Measurements from ENCODE around the gene MAEA. TPM values are rescaled to one million over a fixed set of nuclear protein-coding genes. Genes with fewer than 3 reads are reported as not detected.

The MAEA gene
- total and polyA plus RNA-seq, 5 donors from 2014 or later = 61.2 to 77.7 (median 66.4) TPM

GRCh38 chr4:1358421-1359143 lies 68.9 kb downstream of the MAEA start:
- no peak for ATAC-seq (ENCODE audit: low read depth in 2 of 2)
- H3K9me3 ChIP-seq (ENCODE audit: control insufficient read depth in 2 of 2, low read length in 2 of 2) = no peaks in the 10 kb centered on the region
- no peak overlapping the region for H3K4me3 ChIP-seq (ENCODE audit: low read depth, low read length)
- Mint-ChIP-seq H3K27me3 (no peaks in the 10 kb centered on the region), H3K27ac (no peak overlapping the region), H3K9me3 (no peaks in the 10 kb centered on the region), H3K36me3 (peaks cover 7% of the 10 kb centered on the region), H3K4me3 (no peak overlapping the region), H3K4me1 (peaks cover 0 to 4% (median 0%) of the 10 kb centered on the region in 4 donors)
- peaks cover 11% of the 10 kb centered on the region for H3K36me3 ChIP-seq (ENCODE audit: control insufficient read depth, insufficient read depth, low read length)
- no peak overlapping the region for H3K27ac ChIP-seq (ENCODE audit: insufficient read depth, low read length, poor library complexity, severe bottlenecking)
- no peaks in the 10 kb centered on the region for H3K4me1 ChIP-seq (ENCODE audit: control insufficient read depth, insufficient read depth, low read length, poor library complexity, severe bottlenecking)
- no peaks in the 10 kb centered on the region for H3K27me3 ChIP-seq (ENCODE audit: control insufficient read depth, insufficient read depth, low read length)
- DNase-seq = no peak

GRCh38 chr4:1359144-1359501 lies 69.4 kb downstream of the MAEA start:
- Mint-ChIP-seq H3K9me3 (no peaks in the 10 kb centered on the region), H3K36me3 (peaks cover 7% of the 10 kb centered on the region), H3K27ac (no peak overlapping the region), H3K27me3 (no peaks in the 10 kb centered on the region), H3K4me3 (no peak overlapping the region), H3K4me1 (peaks cover 0 to 4% (median 0%) of the 10 kb centered on the region in 4 donors)
- H3K27ac ChIP-seq (ENCODE audit: insufficient read depth, low read length, poor library complexity, severe bottlenecking) = no peak overlapping the region
- no peaks in the 10 kb centered on the region for H3K27me3 ChIP-seq (ENCODE audit: control insufficient read depth, insufficient read depth, low read length)
- no peak overlapping the region for H3K4me3 ChIP-seq (ENCODE audit: low read depth, low read length)
- peaks cover 11% of the 10 kb centered on the region for H3K36me3 ChIP-seq (ENCODE audit: control insufficient read depth, insufficient read depth, low read length)
- H3K9me3 ChIP-seq (ENCODE audit: control insufficient read depth in 2 of 2, low read length in 2 of 2) = no peaks in the 10 kb centered on the region
- DNase-seq = no peak
- ATAC-seq (ENCODE audit: low read depth in 2 of 2) = no peak
- no peaks in the 10 kb centered on the region for H3K4me1 ChIP-seq (ENCODE audit: control insufficient read depth, insufficient read depth, low read length, poor library complexity, severe bottlenecking)

GRCh38 chr4:1359976-1360375 lies 70.3 kb downstream of the MAEA start:
- H3K4me1 Mint-ChIP-seq = peaks cover 0 to 4% (median 0%) of the 10 kb centered on the region in 4 donors
- no peak for ATAC-seq (ENCODE audit: low read depth in 2 of 2)
- DNase-seq = no peak
- Histone ChIP-seq H3K9me3 (ENCODE audit: control insufficient read depth in 2 of 2, low read length in 2 of 2) (no peaks in the 10 kb centered on the region), H3K4me3 (ENCODE audit: low read depth, low read length) (no peak overlapping the region), H3K4me1 (ENCODE audit: control insufficient read depth, insufficient read depth, low read length, poor library complexity, severe bottlenecking) (no peaks in the 10 kb centered on the region), H3K27ac (ENCODE audit: insufficient read depth, low read length, poor library complexity, severe bottlenecking) (no peak overlapping the region), H3K27me3 (ENCODE audit: control insufficient read depth, insufficient read depth, low read length) (no peaks in the 10 kb centered on the region), H3K36me3 (ENCODE audit: control insufficient read depth, insufficient read depth, low read length) (peaks cover 8% of the 10 kb centered on the region)
- no peaks in the 10 kb centered on the region for H3K9me3 Mint-ChIP-seq
- H3K27ac Mint-ChIP-seq = no peak overlapping the region
- no peak overlapping the region for H3K4me3 Mint-ChIP-seq
- no peaks in the 10 kb centered on the region for H3K27me3 Mint-ChIP-seq
- peaks cover 3% of the 10 kb centered on the region for H3K36me3 Mint-ChIP-seq

- no peak for ATAC-seq (ENCODE audit: low read depth in 2 of 2)
- H3K36me3 Mint-ChIP-seq = peaks cover 3% of the 10 kb centered on the region
- no peak overlapping the region for H3K4me3 Mint-ChIP-seq
- no peaks in the 10 kb centered on the region for H3K27me3 ChIP-seq (ENCODE audit: control insufficient read depth, insufficient read depth, low read length)
- H3K4me1 ChIP-seq (ENCODE audit: control insufficient read depth, insufficient read depth, low read length, poor library complexity, severe bottlenecking) = no peaks in the 10 kb centered on the region
- peaks cover 8% of the 10 kb centered on the region for H3K36me3 ChIP-seq (ENCODE audit: control insufficient read depth, insufficient read depth, low read length)
- H3K4me1 Mint-ChIP-seq = peaks cover 0 to 4% (median 0%) of the 10 kb centered on the region in 4 donors
- no peak overlapping the region for H3K27ac Mint-ChIP-seq
- no peaks in the 10 kb centered on the region for H3K9me3 Mint-ChIP-seq
- H3K27ac ChIP-seq (ENCODE audit: insufficient read depth, low read length, poor library complexity, severe bottlenecking) = no peak overlapping the region
- no peak overlapping the region for H3K4me3 ChIP-seq (ENCODE audit: low read depth, low read length)
- DNase-seq = no peak
- no peaks in the 10 kb centered on the region for H3K9me3 ChIP-seq (ENCODE audit: control insufficient read depth in 2 of 2, low read length in 2 of 2)
- H3K27me3 Mint-ChIP-seq = no peaks in the 10 kb centered on the region
Observed at GRCh38 chr4:1360423-1361283, 71.0 kb downstream of the MAEA start.

- H3K9me3 Mint-ChIP-seq = no peaks in the 10 kb centered on the region
- H3K27ac ChIP-seq (ENCODE audit: insufficient read depth, low read length, poor library complexity, severe bottlenecking) = no peak overlapping the region
- H3K4me1 ChIP-seq (ENCODE audit: control insufficient read depth, insufficient read depth, low read length, poor library complexity, severe bottlenecking) = no peaks in the 10 kb centered on the region
- H3K27me3 ChIP-seq (ENCODE audit: control insufficient read depth, insufficient read depth, low read length) = no peaks in the 10 kb centered on the region
- H3K4me3 ChIP-seq (ENCODE audit: low read depth, low read length) = no peak overlapping the region
- no peak overlapping the region for H3K4me3 Mint-ChIP-seq
- H3K36me3 ChIP-seq (ENCODE audit: control insufficient read depth, insufficient read depth, low read length) = peaks cover 8% of the 10 kb centered on the region
- ATAC-seq (ENCODE audit: low read depth in 2 of 2) = no peak
- H3K4me1 Mint-ChIP-seq = peaks cover 0 to 2% (median 0%) of the 10 kb centered on the region in 4 donors
- H3K27me3 Mint-ChIP-seq = no peaks in the 10 kb centered on the region
- no peak for DNase-seq
- H3K36me3 Mint-ChIP-seq = peaks cover under 1% of the 10 kb centered on the region
- no peaks in the 10 kb centered on the region for H3K9me3 ChIP-seq (ENCODE audit: control insufficient read depth in 2 of 2, low read length in 2 of 2)
- no peak overlapping the region for H3K27ac Mint-ChIP-seq
Observed at GRCh38 chr4:1361431-1361830, 71.7 kb downstream of the MAEA start.

GRCh38 chr4:1362046-1362445 lies 72.4 kb downstream of the MAEA start:
- H3K4me3 Mint-ChIP-seq = no peak overlapping the region
- peaks cover 8% of the 10 kb centered on the region for H3K36me3 ChIP-seq (ENCODE audit: control insufficient read depth, insufficient read depth, low read length)

GRCh38 chr4:1362521-1362920 lies 72.8 kb downstream of the MAEA start:
- Histone ChIP-seq H3K36me3 (ENCODE audit: control insufficient read depth, insufficient read depth, low read length) (peaks cover 8% of the 10 kb centered on the region), H3K27me3 (ENCODE audit: control insufficient read depth, insufficient read depth, low read length) (no peaks in the 10 kb centered on the region), H3K4me3 (ENCODE audit: low read depth, low read length) (no peak overlapping the region), H3K4me1 (ENCODE audit: control insufficient read depth, insufficient read depth, low read length, poor library complexity, severe bottlenecking) (no peaks in the 10 kb centered on the region), H3K9me3 (ENCODE audit: control insufficient read depth in 2 of 2, low read length in 2 of 2) (no peaks in the 10 kb centered on the region), H3K27ac (ENCODE audit: insufficient read depth, low read length, poor library complexity, severe bottlenecking) (no peak overlapping the region)
- Mint-ChIP-seq H3K9me3 (no peaks in the 10 kb centered on the region), H3K4me3 (no peak overlapping the region), H3K4me1 (peaks cover 0 to 2% (median 0%) of the 10 kb centered on the region in 4 donors), H3K36me3 (no peaks in the 10 kb centered on the region), H3K27ac (no peak overlapping the region), H3K27me3 (no peaks in the 10 kb centered on the region)
- DNase-seq (no peak), ATAC-seq (ENCODE audit: low read depth in 2 of 2) (no peak)

More at GRCh38 chr4:1362046-1362445, 72.4 kb downstream of the MAEA start:
- Mint-ChIP-seq H3K27me3 (no peaks in the 10 kb centered on the region), H3K36me3 (no peaks in the 10 kb centered on the region), H3K4me1 (peaks cover 0 to 2% (median 0%) of the 10 kb centered on the region in 4 donors), H3K9me3 (no peaks in the 10 kb centered on the region), H3K27ac (peak overlapping the region in 1 of 3 donors; percentile 38)
- Histone ChIP-seq H3K9me3 (ENCODE audit: control insufficient read depth in 2 of 2, low read length in 2 of 2) (no peaks in the 10 kb centered on the region), H3K27ac (ENCODE audit: insufficient read depth, low read length, poor library complexity, severe bottlenecking) (no peak overlapping the region), H3K4me3 (ENCODE audit: low read depth, low read length) (no peak overlapping the region), H3K4me1 (ENCODE audit: control insufficient read depth, insufficient read depth, low read length, poor library complexity, severe bottlenecking) (no peaks in the 10 kb centered on the region), H3K27me3 (ENCODE audit: control insufficient read depth, insufficient read depth, low read length) (no peaks in the 10 kb centered on the region)
- ATAC-seq (ENCODE audit: low read depth in 2 of 2) (no peak), DNase-seq (no peak)

Measured in CD4-positive, CD25-positive, alpha-beta regulatory T cell (primary cell).